Measurements from ENCODE around the gene ZNF76. TPM values are rescaled to one million over a fixed set of nuclear protein-coding genes. Genes with fewer than 3 reads are reported as not detected.

Gene ZNF76
- total and polyA plus RNA-seq, 2 donors (not counting 1 experiment from before 2014, with no cell fraction given), result 96.9 to 145 TPM

GRCh38 chr6:35330541-35331119 is 71.1 kb downstream of the ZNF76 start:
- no peaks in the 10 kb centered on the region for H3K9me3 Mint-ChIP-seq (ENCODE audit: insufficient read depth)
- no peak overlapping the region for H2AFZ ChIP-seq (ENCODE audit: insufficient read depth, low read depth, low read length, poor library complexity, severe bottlenecking)
- no peak overlapping the region for H3K4me3 ChIP-seq (ENCODE audit: control extremely low read depth in 1 of 5, extremely low read depth in 1 of 5, insufficient read depth in 1 of 5, low read depth in 2 of 5, low read length in 4 of 5)
- no peak for ATAC-seq (ENCODE audit: low read depth)
- no peak overlapping the region for H3K4me3 Mint-ChIP-seq
- POLR2A ChIA-PET, result interaction anchor here (0.8 kb wide), 1 partner anchor 29 kb away, joined by 7 read pairs; no protein-coding TSS in a partner anchor
- H3K79me2 ChIP-seq (ENCODE audit: control insufficient read depth, insufficient read depth, low read length), result no peaks in the 10 kb centered on the region
- H3K36me3 ChIP-seq (replicated peaks in 1 of 2; ENCODE audit: control extremely low read depth in 1 of 2, control insufficient read depth in 1 of 2, extremely low read depth in 1 of 2, insufficient read depth in 2 of 2, low read length in 1 of 2), result peaks cover 0 to 2% of the 10 kb centered on the region in 2 experiments
- DNase-seq, result no peak
- intact Hi-C loops (cut with micrococcal nuclease), result no loop called here
- H3K27ac Mint-ChIP-seq, result no peak overlapping the region
- 100% methylated on average over 2 of the region's 9 CpGs for WGBS (ENCODE audit: insufficient coverage)
- H3K9me3 ChIP-seq (ENCODE audit: control extremely low read depth in 1 of 3, control insufficient read depth in 2 of 3, insufficient read depth in 1 of 3, low read length in 2 of 3), result peaks cover 0 to 5% (median 0%) of the 10 kb centered on the region in 3 donors
- no peak overlapping the region for H3K9ac ChIP-seq (ENCODE audit: low read length)
- no peaks in the 10 kb centered on the region for H3K27me3 ChIP-seq (replicated peaks in 1 of 4; ENCODE audit: control extremely low read depth in 1 of 4, control insufficient read depth in 3 of 4, insufficient read depth in 4 of 4, low read length in 3 of 4)
- no peaks in the 10 kb centered on the region for H4K20me1 ChIP-seq (ENCODE audit: control insufficient read depth, insufficient read depth, low read length, poor library complexity, severe bottlenecking)
- H3K4me2 ChIP-seq (replicated peaks; ENCODE audit: low read depth, low read length, poor library complexity, severe bottlenecking), result no peak overlapping the region
- no peak for TF ChIP-seq CTCF (IDR thresholded peaks at IDR 0.05)
- TF ChIP-seq EZH2 (IDR thresholded peaks at IDR 0.05; ENCODE audit: borderline replicate concordance, insufficient read depth, low read depth, low read length, poor library complexity, severe bottlenecking), result no peak
- H3K27me3 Mint-ChIP-seq, result no peaks in the 10 kb centered on the region
- H3K27ac ChIP-seq (ENCODE audit: low read length in 2 of 2), result no peak overlapping the region
- H3K4me1 ChIP-seq (ENCODE audit: control insufficient read depth in 2 of 2, insufficient read depth in 2 of 2, low read length in 2 of 2), result peaks cover 11 to 16% of the 10 kb centered on the region in 2 donors
- CTCF ChIA-PET, result interaction anchor here (0.9 to 9.8 kb wide), 6 partner anchors 13 to 407 kb away, joined by 3 to 301 read pairs (median 14); partner anchors contain the start of genes DEF6 and PPARD
- peaks cover 16% of the 10 kb centered on the region for H3K4me1 Mint-ChIP-seq

Measured in B cell (primary cell).